ENCODE results near the gene AQP3. TPM values are rescaled to one million over a fixed set of nuclear protein-coding genes. Genes with fewer than 3 reads are reported as not detected.
"Not testable (repeated sequence)": the region's sequence is repeated elsewhere in the genome, so short reads cannot be mapped to it uniquely, and the experiment has no call there.

AQP3 gene
- total and polyA plus RNA-seq, 2 experiments from 2014 or later, result 6.8 to 7.2 TPM

GRCh38 chr9:33404788-33405362, 42.5 kb downstream of the AQP3 start:
- no peaks in the 10 kb centered on the region for H3K36me3 ChIP-seq
- peak in 1 of 2 donors; percentile 22 for DNase-seq (ENCODE audit: low read depth in 1 of 2, low spot score in 1 of 2)
- no peaks in the 10 kb centered on the region for H3K27me3 ChIP-seq
- H3K27ac ChIP-seq, result peak overlapping the region; percentile 55
- H3K9me3 ChIP-seq (ENCODE audit: low read depth), result no peaks in the 10 kb centered on the region
- H3K4me1 ChIP-seq (ENCODE audit: low read depth), result peaks cover 20% of the 10 kb centered on the region
- H3K4me3 ChIP-seq, result no peak overlapping the region
- TF ChIP-seq CTCF (IDR thresholded peaks at IDR 0.05; ENCODE audit: low read depth, low read length), result no peak

DNA sequence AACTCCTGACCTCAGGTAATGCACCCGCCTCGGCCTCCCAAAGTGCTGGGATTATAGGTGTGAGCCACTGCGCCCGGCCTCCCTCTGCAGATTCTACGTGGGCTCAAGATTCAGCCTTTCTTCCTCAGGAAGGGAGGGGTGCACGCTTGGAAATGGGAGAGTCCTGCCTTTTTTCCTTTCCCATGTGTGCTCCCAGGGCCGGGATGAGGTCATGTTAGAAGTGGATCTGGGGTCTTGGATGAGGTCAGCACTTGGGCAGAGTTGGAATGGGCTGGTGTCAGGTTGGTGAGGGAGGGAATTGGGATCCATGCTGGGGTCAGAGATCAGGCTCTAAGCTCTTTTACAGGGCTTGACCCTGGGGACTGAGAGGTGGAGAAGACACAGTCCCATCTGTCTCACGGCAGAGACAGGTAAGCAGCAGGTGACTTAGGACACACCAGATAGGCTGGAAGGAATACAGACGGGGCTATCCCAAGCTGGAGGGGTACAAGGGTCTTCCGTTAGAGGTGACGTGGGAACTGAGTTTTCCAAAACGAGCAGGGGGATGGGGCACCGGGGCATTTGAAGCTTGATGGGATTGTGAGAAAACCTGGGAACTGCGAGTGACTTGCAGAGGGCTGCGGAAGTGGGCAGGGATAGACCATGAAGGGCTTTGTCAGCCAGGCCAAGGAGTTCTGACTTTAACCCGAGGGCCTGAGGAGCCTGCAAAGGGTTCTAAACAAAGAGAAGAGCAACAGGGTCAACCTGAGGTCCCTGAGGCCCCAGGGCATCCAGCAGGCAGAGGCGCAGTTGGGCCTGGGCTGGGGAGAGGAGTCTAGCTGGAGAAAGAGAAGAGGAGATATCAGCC, 43.2 kb downstream of the AQP3 start:
- no peaks in the 10 kb centered on the region for H3K9me3 ChIP-seq (ENCODE audit: low read depth)
- H3K27ac ChIP-seq, result peak overlapping the region; percentile 55
- no peak for TF ChIP-seq CTCF (IDR thresholded peaks at IDR 0.05; ENCODE audit: low read depth, low read length)
- no peaks in the 10 kb centered on the region for H3K36me3 ChIP-seq
- peaks cover 20% of the 10 kb centered on the region for H3K4me1 ChIP-seq (ENCODE audit: low read depth)
- no peaks in the 10 kb centered on the region for H3K27me3 ChIP-seq
- no peak overlapping the region for H3K4me3 ChIP-seq
- DNase-seq (ENCODE audit: low read depth in 1 of 2, low spot score in 1 of 2), result no peak

DNA sequence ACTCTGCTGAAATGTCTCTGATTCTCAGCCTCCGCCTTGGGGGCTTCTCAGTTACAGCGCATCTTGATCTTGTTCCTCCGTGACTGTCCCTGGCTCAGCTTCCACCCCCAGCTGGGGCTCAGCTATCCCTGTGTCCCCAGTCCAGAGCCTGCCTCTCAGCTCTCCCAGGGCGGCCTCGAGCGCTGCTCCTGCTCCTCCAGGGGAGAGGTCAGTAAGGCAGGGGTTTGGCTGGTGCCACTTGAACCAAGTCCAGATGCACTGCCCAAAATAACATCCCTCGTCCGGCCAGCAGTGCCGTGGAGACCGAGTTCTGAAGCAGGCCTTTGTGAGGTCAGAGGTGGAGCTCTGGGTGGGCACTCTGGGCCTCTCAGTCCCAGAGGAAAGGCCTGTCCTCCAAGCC, 45.0 kb downstream of the AQP3 start, which contains the start of gene AQP7:
Gene AQP7 (minus strand): TSS at position 198 of the 400 bp plus-strand sequence. CDS start 1,306 bp downstream, outside the sequence.
- H3K27me3 ChIP-seq; DNase-seq (ENCODE audit: low read depth in 1 of 2, low spot score in 1 of 2); H3K4me3 ChIP-seq; H3K36me3 ChIP-seq; H3K9me3 ChIP-seq (ENCODE audit: low read depth): not testable (repeated sequence)
- H3K4me1 ChIP-seq (ENCODE audit: low read depth), result peaks cover 20% of the 10 kb centered on the region
- peak within 1 kb of the TSS; percentile 83 for H3K27ac ChIP-seq

DNA sequence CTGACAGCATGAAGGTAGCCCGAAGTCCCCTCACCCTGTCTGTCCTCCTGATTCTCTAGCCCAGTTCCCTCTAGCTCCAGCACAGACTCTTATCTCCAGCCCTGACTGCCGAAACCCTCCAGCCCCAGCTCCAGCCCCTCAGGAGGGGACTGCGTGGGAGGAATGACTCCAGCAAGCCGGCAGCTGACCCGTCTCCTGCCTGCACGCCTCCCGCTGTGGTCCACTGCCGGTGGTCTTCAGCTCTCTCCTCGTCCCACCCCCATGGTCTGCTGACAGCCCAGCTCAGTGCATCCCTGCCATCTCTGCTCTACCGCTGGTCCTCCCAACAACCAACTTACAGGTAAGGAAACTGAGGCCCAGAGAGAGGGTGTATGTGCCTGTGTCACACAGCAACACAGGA, 45.6 kb downstream of the AQP3 start:
- H3K9me3 ChIP-seq (ENCODE audit: low read depth); DNase-seq (ENCODE audit: low read depth in 1 of 2, low spot score in 1 of 2); H3K27me3 ChIP-seq; H3K4me3 ChIP-seq; H3K36me3 ChIP-seq: not testable (repeated sequence)
- H3K4me1 ChIP-seq (ENCODE audit: low read depth), result peaks cover 20% of the 10 kb centered on the region
- H3K27ac ChIP-seq, result peak overlapping the region; percentile 83

DNA sequence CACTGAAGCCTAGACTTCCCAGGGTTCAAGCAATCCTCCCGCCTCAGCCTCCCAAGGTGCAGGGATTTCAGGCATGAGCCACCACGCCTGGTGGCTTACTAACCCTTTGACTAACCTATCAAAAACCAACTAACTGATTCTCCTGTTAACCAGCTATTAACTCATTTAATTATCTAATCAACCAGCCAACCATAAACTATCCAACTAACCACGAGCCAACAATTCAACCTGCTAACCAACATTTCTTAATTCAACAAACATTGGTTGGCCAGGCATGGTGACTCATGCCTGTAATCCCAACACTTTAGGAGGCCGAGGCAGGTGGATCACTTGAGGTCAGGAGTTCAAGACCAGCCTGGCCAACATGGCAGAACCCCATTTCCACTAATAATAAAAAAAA, 48.3 kb downstream of the AQP3 start:
- H3K4me1 ChIP-seq (ENCODE audit: low read depth), result peaks cover 14% of the 10 kb centered on the region
- H3K27me3 ChIP-seq; H3K36me3 ChIP-seq; H3K9me3 ChIP-seq (ENCODE audit: low read depth); H3K27ac ChIP-seq; DNase-seq (ENCODE audit: low read depth in 1 of 2, low spot score in 1 of 2); H3K4me3 ChIP-seq: not testable (repeated sequence)

GRCh38 chr9:33397801-33398200, 49.6 kb downstream of the AQP3 start:
- DNase-seq (ENCODE audit: low read depth in 1 of 2, low spot score in 1 of 2); H3K9me3 ChIP-seq (ENCODE audit: low read depth); H3K4me3 ChIP-seq; H3K27me3 ChIP-seq; H3K27ac ChIP-seq; H3K36me3 ChIP-seq: not testable (repeated sequence)
- H3K4me1 ChIP-seq (ENCODE audit: low read depth), result peaks cover 16% of the 10 kb centered on the region

DNA sequence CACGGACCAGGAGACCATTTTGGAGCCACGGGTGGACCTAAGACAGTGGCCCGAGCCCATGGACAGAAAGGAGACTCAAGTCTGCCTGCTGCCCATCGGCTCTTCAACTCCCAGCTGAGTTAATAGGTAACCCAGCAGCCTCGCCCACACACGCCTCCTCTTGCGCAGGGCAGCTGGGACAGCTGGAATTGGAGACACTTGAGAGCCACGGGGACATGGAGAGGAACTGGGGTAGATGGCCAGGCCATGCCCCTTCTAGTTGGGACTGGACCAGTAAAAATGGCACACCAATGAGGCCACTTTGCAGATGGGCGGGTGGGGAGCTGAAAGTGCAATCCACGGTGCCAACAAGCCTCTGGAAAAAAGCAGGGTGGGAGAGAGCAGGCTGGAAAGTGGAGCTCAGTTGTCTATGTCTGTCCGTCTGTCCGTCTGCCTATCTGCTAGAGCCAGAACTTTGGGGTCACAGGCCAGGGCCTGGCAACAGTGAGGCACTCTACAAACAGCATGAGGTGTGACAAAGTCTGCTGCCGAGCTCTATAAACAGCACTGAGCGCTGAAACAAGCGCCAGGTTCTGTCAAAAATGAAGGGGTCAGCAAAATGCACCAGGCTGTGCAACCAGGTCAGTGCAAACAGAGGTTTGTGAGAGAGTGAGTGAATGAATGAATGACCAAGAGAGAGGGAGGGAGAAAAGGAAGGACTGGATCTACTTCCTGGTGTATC, 52.1 kb downstream of the AQP3 start:
- not testable (repeated sequence) for H3K27me3 ChIP-seq; H3K36me3 ChIP-seq; H3K9me3 ChIP-seq (ENCODE audit: low read depth); H3K4me3 ChIP-seq; H3K27ac ChIP-seq; DNase-seq (ENCODE audit: low read depth in 1 of 2, low spot score in 1 of 2)
- peaks cover 24% of the 10 kb centered on the region for H3K4me1 ChIP-seq (ENCODE audit: low read depth)

DNA sequence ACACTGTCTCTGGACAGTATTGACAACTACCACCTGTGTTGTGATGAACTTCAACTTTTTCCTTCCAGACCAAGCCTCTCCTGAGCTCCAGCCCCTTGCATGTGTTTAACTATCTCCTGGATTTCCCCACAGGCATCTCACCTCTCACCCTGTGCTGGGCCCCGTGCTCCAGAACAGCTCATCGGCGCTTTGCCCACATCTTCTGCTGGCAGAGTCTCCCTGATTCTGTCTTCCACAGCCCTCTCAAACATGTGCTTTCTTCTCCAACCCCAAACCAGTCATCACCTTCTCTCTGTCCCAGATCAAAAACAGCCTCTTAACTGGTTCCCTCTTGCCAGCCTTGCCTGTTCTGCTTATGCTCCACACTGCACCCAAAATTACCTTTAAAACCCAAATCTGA, 53.4 kb downstream of the AQP3 start:
- DNase-seq (ENCODE audit: low read depth in 1 of 2, low spot score in 1 of 2), result peak in 1 of 2 donors; percentile 12
- H3K4me3 ChIP-seq, result not testable (repeated sequence)

More for the DNA sequence above, 53.4 kb downstream of the AQP3 start:
- H3K4me1 ChIP-seq (ENCODE audit: low read depth), result peaks cover 29% of the 10 kb centered on the region
- not testable (repeated sequence) for H3K27me3 ChIP-seq; H3K36me3 ChIP-seq; H3K9me3 ChIP-seq (ENCODE audit: low read depth); H3K27ac ChIP-seq
